ENCODE results near the gene ZNF667.

Gene ZNF667

DNA sequence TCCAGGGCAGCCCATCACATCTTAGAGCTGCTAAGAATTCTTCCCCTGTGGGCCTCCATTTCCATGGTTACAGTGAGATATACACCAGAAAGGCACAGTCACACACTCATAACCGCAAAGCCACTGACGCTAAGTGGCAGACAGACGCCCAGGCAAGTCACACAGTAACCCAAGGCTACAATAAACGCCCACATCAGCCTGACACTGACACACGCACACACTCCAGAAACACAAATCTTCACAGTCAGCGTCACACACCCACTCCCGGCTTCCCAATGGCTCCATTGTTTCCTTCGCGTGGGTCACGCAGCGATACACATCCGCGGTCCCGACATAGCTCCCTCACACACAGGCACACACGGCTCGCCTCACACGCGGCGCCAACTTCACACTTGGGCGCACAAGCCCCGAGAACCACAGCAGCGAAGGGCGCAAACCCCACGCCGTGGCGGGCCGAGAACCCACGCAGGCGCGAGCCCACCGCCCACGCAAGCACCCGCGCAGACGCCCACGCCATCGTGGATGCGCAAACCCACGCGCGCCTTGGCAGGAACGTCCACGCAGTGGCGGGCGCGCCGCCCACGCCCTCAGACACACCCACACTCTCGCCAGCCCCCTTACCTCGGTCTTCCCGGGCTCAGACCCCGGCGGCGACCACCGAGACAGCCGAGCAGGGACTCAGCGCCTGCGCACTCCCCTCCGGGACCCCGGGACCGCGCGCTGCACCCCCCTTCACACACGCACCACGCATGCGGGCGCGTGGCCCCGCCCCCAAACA is at the start of gene ZNF667:
TSS of gene ZNF667 (minus strand) at position 695 of the 778 bp plus-strand sequence. CDS start 14,975 bp downstream, outside the sequence.
- peak; percentile 4 for DNase-seq

- DNase-seq, result no peak
Measured at GRCh38 chr19:56525214-56525860, 48.2 kb upstream of the ZNF667 start.

- peak; percentile 25 for DNase-seq
Measured at GRCh38 chr19:56508290-56508778, 31.2 kb upstream of the ZNF667 start.

DNA sequence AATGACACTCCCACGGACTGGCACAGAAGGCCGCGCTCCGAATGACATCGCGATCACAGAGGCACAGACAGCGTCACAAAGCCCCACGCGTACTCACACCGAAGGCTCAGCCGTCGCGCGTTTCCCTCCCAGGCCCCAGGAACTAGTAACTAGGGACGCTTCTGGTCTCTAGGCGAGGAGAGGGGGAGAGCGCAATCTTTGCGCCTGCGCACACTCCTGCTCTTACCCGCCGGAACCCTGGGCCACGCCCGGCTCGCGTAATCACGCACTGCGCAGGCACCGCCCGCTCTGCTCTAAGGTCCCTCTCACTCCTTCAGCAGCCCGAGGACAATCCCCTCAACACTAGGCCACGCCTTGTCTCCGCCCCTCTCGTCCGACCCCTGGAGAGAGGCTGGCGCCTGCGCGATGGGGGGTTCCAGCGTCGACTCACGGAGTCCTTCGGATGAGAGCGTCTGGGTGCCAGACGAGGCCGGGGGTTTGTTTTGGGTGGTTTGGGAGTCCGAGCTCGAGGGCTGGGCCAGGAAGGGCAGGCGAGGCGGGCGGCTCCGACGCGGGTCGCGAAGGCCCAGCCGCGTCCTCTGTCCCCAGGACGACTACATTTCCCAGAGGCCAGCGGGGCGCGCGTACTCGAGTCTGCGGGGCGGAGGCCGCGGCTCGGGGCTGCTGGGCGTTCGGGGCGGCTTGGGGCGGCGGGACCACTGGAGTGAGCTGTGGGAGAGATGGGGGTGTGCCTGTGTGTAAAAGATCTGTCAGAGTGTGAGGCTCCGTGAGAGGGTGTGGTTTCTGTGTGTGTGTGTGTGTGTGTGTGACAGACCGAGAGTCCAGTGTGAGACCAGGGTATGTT is 30.5 kb upstream of the ZNF667 start, which contains the start of gene ZNF471:
TSS of gene ZNF471 (plus strand) at position 410 of the 844 bp plus-strand sequence. CDS start 3,717 bp downstream, outside the sequence.
- peak; percentile 86 for DNase-seq

DNA sequence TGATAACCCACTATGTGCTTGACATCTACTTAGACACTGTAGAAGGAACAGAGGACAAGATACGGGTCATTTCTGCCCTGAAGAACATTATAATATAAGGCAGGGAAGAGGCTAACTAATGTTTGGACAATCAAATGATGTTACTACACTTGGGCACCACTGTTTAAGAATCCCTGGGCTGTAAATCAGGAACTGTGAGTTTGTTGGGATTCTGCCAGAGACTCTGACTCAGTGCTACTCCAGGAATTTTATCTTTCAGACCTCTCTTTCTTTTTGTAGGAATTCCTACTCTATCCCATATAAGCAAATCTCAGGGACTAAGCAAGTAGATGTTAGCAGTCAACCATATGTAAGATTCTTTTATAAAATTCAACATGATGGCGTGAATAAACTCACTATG is 27.4 kb upstream of the ZNF667 start:
- DNase-seq, result no peak

GRCh38 chr19:56491399-56491798 is 14.3 kb upstream of the ZNF667 start:
- no peak for DNase-seq

GRCh38 chr19:56477429-56478338 is 539 bp upstream of the ZNF667 start:
- DNase-seq, result peak; percentile 75

DNA sequence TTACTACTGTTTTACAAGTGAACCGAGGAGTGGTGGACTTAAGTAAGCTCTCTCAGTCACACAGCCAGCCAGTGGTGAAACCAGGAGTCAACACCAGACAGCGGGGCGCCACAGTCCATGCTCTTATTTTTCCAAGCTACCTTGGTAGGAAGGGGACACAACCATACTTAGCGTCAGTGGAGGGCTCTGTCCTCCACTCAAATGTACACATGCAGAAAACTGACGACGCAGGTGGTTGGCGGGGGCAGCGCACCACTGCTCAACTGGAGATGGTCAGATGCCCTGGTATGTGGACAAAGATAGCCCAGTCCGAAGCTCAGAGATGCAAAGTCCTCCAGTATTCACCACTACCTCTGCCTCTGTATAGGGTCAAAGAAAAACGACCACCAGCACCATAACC is 1.1 kb downstream of the ZNF667 start:
- DNase-seq, result no peak

- no peak for DNase-seq
Measured at GRCh38 chr19:56474308-56474707, 2.8 kb downstream of the ZNF667 start.

GRCh38 chr19:56441206-56441792 is 35.8 kb downstream of the ZNF667 start:
- DNase-seq, result no peak

- DNase-seq, result no peak
Measured at GRCh38 chr19:56423985-56424353, 53.2 kb downstream of the ZNF667 start.

DNA sequence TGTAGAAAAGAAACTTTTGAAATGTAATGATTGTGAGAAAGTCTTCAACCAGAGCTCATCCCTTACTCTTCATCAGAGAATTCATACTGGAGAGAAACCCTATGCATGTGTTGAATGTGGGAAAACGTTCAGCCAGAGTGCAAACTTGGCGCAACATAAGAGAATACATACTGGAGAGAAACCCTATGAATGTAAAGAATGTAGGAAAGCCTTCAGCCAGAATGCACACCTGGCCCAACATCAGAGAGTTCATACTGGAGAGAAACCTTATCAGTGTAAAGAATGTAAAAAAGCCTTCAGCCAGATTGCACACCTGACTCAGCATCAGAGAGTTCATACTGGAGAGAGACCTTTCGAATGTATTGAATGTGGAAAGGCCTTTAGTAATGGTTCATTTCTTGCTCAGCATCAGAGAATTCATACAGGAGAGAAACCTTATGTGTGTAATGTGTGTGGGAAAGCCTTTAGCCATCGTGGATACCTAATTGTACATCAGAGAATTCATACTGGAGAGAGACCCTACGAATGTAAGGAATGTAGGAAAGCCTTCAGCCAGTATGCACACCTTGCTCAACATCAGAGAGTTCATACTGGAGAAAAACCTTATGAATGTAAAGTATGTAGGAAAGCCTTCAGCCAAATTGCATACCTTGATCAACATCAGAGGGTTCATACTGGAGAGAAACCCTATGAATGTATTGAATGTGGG is 53.7 kb downstream of the ZNF667 start:
- DNase-seq, result no peak

DNA sequence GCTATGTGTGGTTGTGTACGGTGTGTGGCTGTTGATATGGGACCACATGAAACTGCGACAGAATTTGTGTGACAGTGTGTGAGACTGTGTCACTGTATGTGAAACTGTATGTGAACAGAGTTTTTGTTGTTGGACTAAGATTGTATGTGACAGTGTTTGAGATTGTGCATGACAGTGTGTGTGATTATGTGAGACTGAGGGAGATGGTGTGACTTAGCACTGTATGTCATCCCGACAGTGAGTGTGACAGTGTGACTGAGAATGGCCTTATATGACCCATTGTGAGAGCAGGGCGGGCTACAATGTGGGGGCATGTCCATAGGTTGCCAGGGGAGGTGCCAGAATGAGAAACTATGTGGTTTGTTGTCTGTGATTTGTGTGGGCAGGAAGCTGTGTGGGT is 72.1 kb downstream of the ZNF667 start:
- no peak for DNase-seq

- no peak for DNase-seq
Measured at GRCh38 chr19:56404705-56405056, 72.5 kb downstream of the ZNF667 start.

- DNase-seq, result peak; percentile 83
Measured at GRCh38 chr19:56403764-56404704, 73.1 kb downstream of the ZNF667 start, which contains the start of gene ZNF583. TSS of gene ZNF583 (plus strand) at chr19:56404332. CDS start at chr19:56407115, 2,783 bp downstream.

DNA sequence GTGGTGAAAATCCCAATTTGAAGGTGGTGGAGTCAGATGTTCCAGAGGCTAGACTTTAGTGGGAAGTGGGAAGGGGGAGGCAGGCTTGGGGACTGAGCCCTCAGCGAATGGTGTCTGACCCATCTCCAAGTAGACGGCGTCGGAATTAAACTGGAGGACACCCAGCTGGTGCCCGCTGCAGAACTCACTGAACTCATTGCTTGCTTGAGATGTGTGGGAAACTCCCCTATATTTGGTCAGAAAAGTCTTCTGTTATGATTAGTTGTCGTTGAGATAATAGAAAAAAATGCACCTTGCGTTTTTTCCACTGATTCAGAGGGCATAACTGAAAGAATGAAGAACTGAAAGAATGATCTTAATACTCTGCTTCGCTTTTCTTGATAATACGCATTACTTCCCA is 73.9 kb downstream of the ZNF667 start:
- DNase-seq, result no peak

DNA sequence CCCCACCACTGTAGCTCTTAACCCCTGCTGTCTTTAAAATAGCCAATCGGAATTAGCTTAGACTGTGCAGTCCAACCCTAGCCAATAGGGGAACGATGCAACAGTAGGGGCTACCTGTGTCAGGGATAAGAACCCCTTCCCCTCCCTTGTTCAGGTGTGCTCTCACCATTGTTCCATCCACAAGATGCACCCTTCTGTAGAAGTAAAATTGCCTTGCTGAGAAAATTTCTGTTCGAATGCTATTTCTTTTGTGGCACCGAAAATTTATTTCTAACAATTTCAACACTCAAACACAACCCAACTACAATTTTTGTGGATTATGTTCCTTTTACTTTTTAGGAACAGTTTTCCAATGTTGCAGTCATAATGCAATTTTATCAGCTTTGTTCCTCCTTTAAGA is 76.7 kb downstream of the ZNF667 start:
- DNase-seq, result no peak

GRCh38 chr19:56398809-56399208 is 78.3 kb downstream of the ZNF667 start:
- DNase-seq, result no peak

DNA sequence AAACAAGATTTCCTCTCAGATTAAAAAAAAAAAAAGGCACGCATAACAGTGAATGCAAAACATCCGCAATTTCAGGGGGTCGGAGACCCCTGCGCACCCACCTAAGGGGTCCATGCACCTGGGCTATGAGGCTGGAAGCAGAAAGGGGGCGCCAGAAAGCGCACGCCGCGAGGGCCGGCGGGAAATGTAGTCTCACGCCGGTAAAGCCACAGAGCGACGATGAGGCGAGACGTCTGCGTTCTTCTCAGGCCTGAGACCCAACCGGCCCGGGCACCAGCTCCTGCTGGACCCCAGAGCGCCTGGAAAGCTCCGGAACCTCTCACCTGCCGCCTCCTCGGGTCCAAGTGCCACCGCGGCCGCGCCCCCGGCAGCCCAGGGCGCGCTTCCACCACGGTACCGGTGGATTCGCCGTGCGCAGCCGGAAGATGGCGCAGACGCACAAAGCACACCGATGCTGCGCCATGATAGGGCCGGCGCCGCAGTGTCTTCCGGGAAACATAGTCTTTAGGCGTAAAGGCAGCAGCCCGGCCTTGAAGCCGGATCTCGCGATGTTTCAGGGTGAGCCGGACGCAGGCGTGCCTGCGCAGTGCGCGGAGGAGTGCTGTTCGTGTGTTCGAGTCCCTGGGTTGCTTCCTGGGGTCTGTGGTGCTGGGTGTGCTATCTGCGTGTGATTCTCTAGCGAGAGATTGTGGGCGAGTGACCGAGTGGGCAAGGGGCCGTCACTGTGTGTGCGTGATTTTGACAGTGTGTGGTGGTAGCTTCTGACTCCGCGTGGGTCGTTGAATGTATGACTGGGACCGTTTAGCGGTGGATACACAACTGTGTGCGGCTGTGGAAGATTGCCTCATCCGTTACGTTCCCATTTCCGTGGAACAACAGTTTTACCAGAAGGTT is 83.8 kb downstream of the ZNF667 start, which contains the start of gene ZNF582:
TSS of gene ZNF582 (minus strand) at position 416 of the 894 bp plus-strand sequence. CDS start 1,782 bp downstream, outside the sequence.
- no peak for DNase-seq
